Stimulated activated CD8-positive, alpha-beta memory T cell treated with anti-CD3 and anti-CD28 coated beads, Interleukin-7, amount 100 ng/mL, for 24 hours (primary cell): ENCODE results near the gene PHF21A.

Experiments used
- DNase-seq: peaks from one replicate; pipeline ENCODE4 v3.0.0-alpha.2; 2020; ENCODE audit warnings: low read depth

PHF21A gene

GRCh38 chr11:46121301-46121723 lies at the start of gene PHF21A:
TSS of gene PHF21A (minus strand) at chr11:46121454. CDS start at chr11:46084219, 37,235 bp downstream.
- DNase-seq: peak; percentile 74

- no peak for DNase-seq
Observed at GRCh38 chr11:46170797-46171196, 49.5 kb upstream of the PHF21A start.

GRCh38 chr11:46162700-46163099 lies 41.4 kb upstream of the PHF21A start:
- DNase-seq: no peak

GRCh38 chr11:46161201-46161600 lies 39.9 kb upstream of the PHF21A start:
- no peak for DNase-seq

- DNase-seq: no peak
Observed at GRCh38 chr11:46160100-46160499, 38.8 kb upstream of the PHF21A start.

GRCh38 chr11:46159680-46160079 lies 38.4 kb upstream of the PHF21A start:
- DNase-seq: no peak

- DNase-seq: no peak
Observed at GRCh38 chr11:46149826-46150225, 28.6 kb upstream of the PHF21A start.

- no peak for DNase-seq
Observed at GRCh38 chr11:46149342-46149741, 28.1 kb upstream of the PHF21A start.

- DNase-seq: no peak
Observed at GRCh38 chr11:46144741-46145140, 23.5 kb upstream of the PHF21A start.

- no peak for DNase-seq
Observed at GRCh38 chr11:46143049-46143806, 22.0 kb upstream of the PHF21A start.

GRCh38 chr11:46142561-46142960 lies 21.3 kb upstream of the PHF21A start:
- DNase-seq: no peak

GRCh38 chr11:46141597-46141996 lies 20.3 kb upstream of the PHF21A start:
- DNase-seq: no peak

- DNase-seq: no peak
Observed at GRCh38 chr11:46134540-46134939, 13.3 kb upstream of the PHF21A start.

GRCh38 chr11:46134061-46134460 lies 12.8 kb upstream of the PHF21A start:
- DNase-seq: no peak

GRCh38 chr11:46133119-46133518 lies 11.9 kb upstream of the PHF21A start:
- no peak for DNase-seq

- no peak for DNase-seq
Observed at GRCh38 chr11:46130286-46130940, 9.2 kb upstream of the PHF21A start.

- no peak for DNase-seq
Observed at GRCh38 chr11:46129133-46129532, 7.9 kb upstream of the PHF21A start.

- peak; percentile 16 for DNase-seq
Observed at GRCh38 chr11:46127150-46127638, 5.9 kb upstream of the PHF21A start.

- DNase-seq: no peak
Observed at GRCh38 chr11:46125284-46125683, 4.0 kb upstream of the PHF21A start.

- DNase-seq: no peak
Observed at GRCh38 chr11:46122945-46123715, 1.9 kb upstream of the PHF21A start.

- DNase-seq: peak; percentile 43
Observed at GRCh38 chr11:46121724-46122477, 647 bp upstream of the PHF21A start.
